Dedifferentiated amniotic fluid mesenchymal stem cell (primary cell): ENCODE results near the gene SCARB1.

Source experiments
- DNase-seq: peaks from one replicate; pipeline ENCODE4 v3.0.0-alpha.2; 2016; ENCODE audit errors: extremely low spot score

The SCARB1 gene

GRCh38 chr12:124862768-124863415 lies 772 bp downstream of the SCARB1 start:
- DNase-seq: no peak

- DNase-seq: no peak
Observed at GRCh38 chr12:124861898-124862676, 1.6 kb downstream of the SCARB1 start.

DNA sequence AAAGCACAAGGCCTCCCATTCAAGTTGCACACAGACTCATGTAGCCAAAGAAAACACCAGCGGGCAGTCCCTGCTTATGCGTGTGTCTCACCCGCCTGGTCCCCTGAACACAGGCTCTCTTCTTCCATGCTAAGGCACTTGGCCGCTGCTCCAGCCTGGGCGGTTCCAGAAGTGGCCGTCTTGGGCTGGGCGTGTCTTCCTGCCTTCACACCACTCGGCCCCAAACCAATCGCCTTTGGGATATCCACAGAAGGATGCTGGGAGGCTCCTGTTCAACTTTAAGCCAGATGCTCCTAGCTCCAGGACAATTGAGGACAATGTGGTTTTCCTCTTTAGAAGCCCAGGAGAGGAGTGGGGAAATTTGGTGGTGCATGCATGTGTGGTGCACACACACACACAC lies 2.2 kb downstream of the SCARB1 start:
- no peak for DNase-seq

DNA sequence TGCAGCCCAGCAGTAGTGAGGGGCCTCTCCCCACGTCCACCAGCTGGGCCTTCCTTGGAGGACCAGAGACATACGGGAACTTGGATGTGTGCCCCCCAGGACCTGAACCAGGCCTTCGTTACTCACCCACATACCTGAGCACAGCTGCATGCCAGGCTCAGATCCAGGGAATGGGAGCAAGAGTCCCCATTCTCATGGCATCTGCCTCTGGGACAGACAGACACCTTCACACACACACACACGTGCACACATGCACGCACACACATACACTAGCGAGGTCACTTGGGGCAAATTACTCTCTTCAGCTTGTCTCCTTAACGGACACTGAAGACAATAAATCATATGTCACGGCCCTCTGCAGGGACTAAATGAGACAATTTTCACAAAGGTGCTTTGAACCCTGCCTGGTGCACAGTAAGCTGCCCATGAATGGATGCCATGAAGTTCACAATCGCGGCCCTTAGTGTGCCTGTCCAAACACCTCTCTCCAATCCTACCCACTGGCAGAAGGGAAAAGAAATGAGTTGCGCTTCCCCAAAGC lies 5.7 kb downstream of the SCARB1 start:
- no peak for DNase-seq

DNA sequence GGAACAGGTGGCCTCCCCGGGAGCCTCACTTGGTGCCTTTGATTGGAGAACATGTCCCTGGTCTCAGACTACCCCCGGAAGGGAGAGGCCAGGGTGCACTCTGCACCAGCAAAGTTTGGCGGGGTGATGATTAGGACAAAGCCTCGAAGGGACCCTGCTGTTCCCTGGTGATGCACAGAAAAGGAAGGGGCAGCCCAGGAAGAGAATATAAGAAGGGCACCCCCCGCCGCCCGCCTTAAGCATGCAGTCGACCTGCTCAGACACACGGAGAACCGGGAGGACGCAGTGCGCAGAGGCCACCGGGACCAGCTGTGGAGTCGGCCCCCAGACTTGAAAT lies 6.9 kb downstream of the SCARB1 start:
- no peak for DNase-seq

- DNase-seq: no peak
Observed at GRCh38 chr12:124856132-124856841, 7.4 kb downstream of the SCARB1 start.

GRCh38 chr12:124855275-124855957 lies 8.2 kb downstream of the SCARB1 start:
- no peak for DNase-seq

DNA sequence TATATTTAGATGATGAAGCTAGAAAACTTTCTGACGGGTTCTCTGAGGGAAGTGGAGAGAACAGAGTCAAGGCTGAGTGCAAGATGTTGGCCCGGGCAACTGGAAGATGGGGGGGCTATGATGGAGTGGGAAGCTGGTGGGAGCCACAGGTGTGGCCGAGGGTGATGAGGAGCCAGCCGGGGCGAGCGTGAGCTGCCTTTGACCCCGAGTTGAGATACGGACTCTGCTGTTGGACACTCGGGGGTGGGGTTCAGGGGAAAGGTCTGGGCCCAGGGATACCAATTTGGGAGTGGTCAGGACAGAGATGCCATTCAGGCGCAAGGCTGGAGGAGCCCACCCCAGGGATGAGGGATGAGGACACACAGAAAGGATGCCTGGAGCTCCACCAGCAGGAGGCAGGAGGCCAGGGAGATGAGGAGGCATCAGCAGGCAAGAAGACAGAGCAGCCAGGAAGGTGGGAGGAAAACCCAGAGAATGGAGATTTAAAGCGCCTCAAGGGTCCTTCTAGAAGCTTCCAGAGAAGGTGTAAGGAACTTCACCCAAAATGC lies 9.0 kb downstream of the SCARB1 start:
- no peak for DNase-seq

DNA sequence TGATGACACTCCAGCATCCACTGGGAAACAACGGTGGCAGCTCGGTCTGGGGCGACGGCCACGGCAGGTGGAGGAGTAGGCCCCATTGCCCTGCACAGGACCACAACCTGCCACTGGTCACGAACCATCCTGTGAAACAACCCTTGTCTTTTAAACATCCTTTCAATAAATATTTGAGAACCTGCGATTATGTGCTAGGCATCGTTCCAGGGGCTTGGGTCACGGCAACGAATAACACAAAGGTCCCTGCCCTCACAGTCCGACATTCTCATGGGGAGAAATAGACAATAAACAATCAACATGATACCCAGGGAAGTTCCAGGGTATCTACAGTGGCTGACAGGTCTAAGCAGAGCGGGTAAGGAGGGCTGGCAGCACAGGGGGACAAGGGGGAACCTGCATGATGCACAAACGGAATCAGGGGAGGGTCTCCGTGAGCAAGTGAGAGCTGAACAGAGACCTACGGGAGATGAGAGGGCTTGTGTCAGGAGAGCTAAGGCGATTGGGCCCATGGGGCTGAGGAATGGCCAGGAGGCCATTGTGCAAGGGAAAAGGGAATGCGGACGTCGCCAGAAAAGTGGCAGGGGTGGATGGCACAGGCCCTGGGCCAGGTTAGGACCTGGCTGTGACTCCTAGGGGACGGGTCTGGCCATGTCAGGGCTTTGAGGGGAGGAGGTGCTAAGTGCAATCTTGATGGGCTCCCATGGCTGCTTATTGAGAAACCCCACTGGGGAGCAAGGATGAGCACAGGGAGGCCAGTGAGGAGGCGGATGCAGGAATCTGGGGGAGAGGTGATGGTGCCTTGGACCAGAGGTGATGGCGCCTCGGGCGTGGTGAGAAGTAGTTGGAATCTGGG lies 9.7 kb downstream of the SCARB1 start:
- DNase-seq: no peak

DNA sequence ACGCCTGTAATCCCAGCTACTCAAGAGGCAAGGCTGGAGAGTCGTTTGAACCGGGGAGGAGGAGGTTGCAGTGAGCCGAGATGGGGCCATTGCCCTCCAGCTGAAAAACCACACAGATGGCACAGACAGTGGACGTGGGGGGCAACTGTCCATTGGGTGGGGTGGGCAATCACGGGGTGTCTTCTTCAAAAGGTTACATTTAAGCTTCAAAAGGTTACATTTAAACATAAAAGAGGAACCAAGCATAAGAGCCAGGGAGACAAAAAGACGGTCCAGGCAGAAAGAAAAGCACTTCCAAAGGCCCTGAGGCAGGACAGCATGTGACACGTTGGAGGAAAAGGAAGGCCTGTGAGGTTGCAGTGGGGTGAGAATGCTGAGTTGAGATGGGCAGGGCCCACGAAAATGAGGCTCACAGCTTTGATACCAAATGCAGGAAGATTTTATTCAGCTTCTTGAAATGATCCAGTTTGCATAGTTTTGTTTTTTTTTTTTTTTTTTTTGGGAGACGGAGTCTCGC lies 10.7 kb downstream of the SCARB1 start:
- no peak for DNase-seq

- no peak for DNase-seq
Observed at GRCh38 chr12:124852329-124852831, 11.3 kb downstream of the SCARB1 start.

GRCh38 chr12:124851342-124851741 lies 12.3 kb downstream of the SCARB1 start:
- DNase-seq: no peak

- DNase-seq: no peak
Observed at GRCh38 chr12:124849382-124849781, 14.3 kb downstream of the SCARB1 start.

- no peak for DNase-seq
Observed at GRCh38 chr12:124848621-124849380, 14.9 kb downstream of the SCARB1 start.

DNA sequence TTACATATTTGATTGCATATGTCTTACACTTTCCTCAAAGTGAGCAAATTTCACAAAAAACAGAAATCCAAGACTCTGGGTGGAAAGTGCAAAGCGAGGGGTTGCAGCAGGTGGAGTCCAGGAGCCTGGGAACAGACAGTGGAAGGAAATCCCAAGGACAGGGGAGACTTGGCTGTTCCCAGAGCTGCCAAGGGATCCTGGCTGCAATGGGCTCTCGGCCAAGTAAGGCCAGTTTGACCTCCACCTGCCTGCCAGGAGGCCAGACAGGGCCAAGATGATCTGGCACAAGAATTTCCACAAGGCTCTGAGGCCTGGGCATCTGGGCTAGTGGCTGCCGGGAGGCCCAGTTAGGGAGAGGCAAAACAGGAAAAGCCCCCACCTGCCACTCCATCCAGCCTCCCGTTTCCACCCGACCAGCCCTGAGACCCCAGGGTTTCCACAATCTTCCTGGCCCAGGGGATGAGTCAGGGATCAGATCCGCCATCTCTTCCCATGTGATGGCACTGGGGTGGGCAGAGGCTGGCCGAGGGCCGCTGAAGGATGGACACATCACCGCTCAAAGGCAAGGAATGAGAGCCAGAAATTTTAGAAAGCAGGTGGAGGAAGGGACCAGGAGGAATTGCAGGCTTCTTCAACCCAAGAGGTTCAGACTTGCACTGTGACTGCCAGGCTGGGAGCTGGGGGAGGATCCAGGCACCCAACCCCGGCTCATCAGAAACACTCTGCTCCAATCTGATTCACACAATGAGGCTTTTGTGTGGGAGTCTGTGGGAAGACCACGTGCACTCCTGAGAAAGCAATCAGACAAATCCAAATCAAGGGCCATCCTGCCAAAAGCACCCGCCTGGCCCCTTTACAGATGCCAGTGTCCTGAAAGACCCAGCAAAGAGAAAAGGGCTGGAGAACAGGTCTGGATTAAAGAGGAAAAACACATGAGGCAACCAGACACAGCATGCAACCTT lies 16.3 kb downstream of the SCARB1 start:
- DNase-seq: no peak

DNA sequence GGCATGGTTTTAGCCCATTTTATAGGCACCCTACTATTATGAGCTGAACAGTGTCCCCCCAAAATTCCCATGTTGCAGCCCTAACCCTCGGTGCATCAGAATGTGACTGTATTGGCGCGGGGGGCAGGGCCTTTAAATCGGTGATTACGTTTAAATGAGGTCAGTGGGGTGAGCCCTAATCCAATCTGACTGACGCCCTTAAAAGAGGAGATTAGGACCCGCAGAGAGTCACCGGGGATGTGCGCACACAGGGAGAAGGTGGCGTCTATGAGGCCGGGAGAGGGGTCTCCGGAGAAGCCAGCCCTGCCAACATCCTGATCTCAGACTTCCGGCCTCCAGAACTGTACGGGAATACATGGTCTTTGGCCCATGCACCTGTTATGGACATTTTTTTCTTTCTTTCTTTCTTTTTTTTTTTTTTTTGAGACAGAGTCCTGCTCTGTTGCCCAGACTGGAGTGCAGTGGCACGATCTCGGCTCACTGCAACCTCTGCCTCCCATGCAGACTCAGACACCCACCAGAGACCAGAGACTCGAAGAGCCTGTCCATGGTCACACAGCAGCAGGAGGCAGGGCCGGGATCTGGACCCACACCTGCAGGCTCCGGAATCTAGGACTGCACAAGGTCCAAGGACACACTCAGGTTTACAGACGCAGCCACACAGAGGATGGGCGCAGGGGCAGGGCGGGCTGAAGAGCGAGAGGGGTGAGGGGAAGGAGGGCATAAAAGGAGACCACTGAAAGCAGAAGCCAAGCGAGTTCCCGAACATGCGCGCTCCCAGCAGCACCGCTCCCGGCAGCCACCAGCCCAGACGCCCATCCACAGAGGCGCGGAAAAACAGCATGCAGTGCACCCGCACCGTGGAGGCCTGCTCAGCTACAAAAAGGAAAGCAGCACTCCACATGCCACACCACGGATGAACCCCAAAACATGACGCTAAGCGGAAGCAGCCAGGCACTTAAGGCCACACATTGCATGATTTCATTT lies 19.0 kb downstream of the SCARB1 start:
- no peak for DNase-seq

DNA sequence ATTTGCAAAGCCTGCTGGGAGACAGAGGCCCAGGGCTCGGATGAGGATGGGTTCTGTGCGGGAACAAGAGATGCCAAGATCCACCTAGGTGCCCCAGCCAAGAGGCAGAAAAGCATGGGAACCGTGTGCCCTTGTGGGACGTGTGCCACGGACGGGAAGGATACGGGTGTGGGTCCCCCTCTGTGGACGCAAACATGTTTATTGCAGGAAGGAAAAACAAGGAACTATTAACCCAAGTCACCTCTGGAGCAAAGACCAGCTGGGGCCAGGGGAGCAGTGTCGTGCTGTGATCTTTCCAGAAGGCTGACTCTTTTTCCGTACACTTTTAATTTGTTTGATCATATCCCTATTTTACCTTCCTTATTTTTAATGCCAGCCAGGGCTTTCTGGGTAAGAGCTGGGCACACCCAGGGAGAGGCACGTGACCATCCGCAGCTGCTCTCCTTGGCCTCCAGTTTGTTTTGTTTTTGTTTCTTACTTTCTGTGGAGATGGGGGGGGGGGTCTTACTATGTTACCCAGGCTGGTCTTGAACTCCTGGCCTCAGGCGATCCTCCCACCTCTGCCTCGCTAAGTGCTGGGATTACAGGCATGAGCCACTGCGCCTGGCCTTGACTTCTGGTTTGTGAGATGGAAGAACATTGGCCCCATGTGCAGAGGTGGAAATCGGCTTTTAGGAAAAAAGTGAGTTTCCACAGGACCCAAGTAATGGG lies 20.7 kb downstream of the SCARB1 start:
- DNase-seq: no peak
